Small intestine (tissue), 7 donors: ENCODE data around the gene CDH8. TPM values are rescaled to one million over a fixed set of nuclear protein-coding genes. Genes with fewer than 3 reads are reported as not detected.

ENCODE experiments used
- DNase-seq, 2 donors: peaks; one replicate each; pipeline versions ENCODE4 v3.0.0 to v3.0.0-alpha.2; 2013
- FAIRE-seq: peaks from 2 replicates; lab custom pipeline; 2012; peaks lifted over from hg19 to GRCh38; lab: Jason Lieb, UNC
- H3K27ac ChIP-seq, 3 donors: one replicate each; pipeline ENCODE4 v1.5.1; 2013; ENCODE audit warnings: low read length in 2 of 3, mild to moderate bottlenecking in 2 of 3, control low read depth in 1 of 3, inconsistent platforms in 1 of 3, low read depth in 1 of 3, moderate library complexity in 1 of 3
- H3K27me3 ChIP-seq, 3 donors: one replicate each; pipeline ENCODE4 v1.6.1; 2013; ENCODE audit warnings: low read length in 3 of 3, inconsistent platforms in 1 of 3; ENCODE audit not compliant: control insufficient read depth in 3 of 3, insufficient read depth in 3 of 3
- H3K36me3 ChIP-seq, 3 donors: one replicate each; pipeline ENCODE4 v1.6.1; 2013; ENCODE audit warnings: low read length in 3 of 3, inconsistent platforms in 1 of 3, low read depth in 1 of 3, mild to moderate bottlenecking in 1 of 3, moderate library complexity in 1 of 3; ENCODE audit not compliant: control insufficient read depth in 3 of 3, insufficient read depth in 2 of 3
- H3K4me1 ChIP-seq, 3 donors: one replicate each; pipeline ENCODE4 v1.6.1; 2013; ENCODE audit warnings: low read length in 2 of 3, inconsistent platforms in 1 of 3, low read depth in 1 of 3, mild to moderate bottlenecking in 1 of 3, moderate library complexity in 1 of 3; ENCODE audit not compliant: control insufficient read depth in 3 of 3, insufficient read depth in 2 of 3
- H3K4me3 ChIP-seq, 3 donors: one replicate each; pipeline ENCODE4 v1.5.1; 2013; ENCODE audit warnings: low read length in 3 of 3, control low read depth in 1 of 3, inconsistent platforms in 1 of 3, low read depth in 1 of 3, mild to moderate bottlenecking in 1 of 3, moderate library complexity in 1 of 3
- H3K9me3 ChIP-seq, 2 donors: one replicate each; pipeline ENCODE4 v1.6.1; 2013; ENCODE audit warnings: low read depth in 1 of 2, low read length in 1 of 2; ENCODE audit not compliant: control insufficient read depth in 2 of 2, insufficient read depth in 1 of 2
- WGBS, 3 donors: extraction: QIAGEN DNeasy Blood & Tissue Kit; methylation state at CpG; one replicate each; pipeline ENCODE4 v1.1.7; 2013; 5-methylcytosine and 5-hydroxymethylcytosine counted together
- polyA plus RNA-seq, 4 donors: library from polyadenylated mRNA; stranded (reverse) in 3 of 4; unstranded in 1 of 4; fragments of 200-250 nt in 3 of 4; fragments of 120-200 nt in 1 of 4; gene quantifications; one replicate each; pipeline versions ENCODE4 v1.2.1 to v1.2.3, GENCODE V29; 2013
- donor health status: healthy with polysubstance abuse.
- donor health status: control.
- donor health status: control.
- donor health status: Bipolar disorder and iron deficiency.
- donor health status: healthy.

Gene CDH8
- polyA plus RNA-seq, 4 donors: 1.1 TPM; not detected in 2

DNA sequence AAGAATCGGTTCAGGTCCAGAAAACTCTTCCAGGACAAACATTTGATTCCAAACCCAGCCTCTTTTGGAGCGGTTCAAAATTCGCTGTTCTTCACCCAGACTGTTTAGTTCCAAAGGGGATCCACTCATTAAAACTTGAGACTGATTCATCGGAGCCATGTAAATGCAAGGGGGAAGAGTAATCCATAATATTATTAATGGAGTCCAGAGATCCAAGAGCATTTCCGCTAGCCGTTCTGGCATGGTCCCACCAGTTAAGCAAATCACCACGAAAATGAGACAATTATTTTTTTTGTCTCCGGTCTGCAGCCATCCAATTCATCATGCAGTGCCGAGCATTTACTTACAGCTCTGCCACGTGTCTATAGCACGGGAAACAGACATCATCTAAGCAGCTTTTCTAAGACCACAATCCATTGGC is 15.1 kb downstream of the CDH8 start:
- Histone ChIP-seq H3K4me1 (no peaks in the 10 kb centered on the region), H3K27ac (no peak overlapping the region), H3K36me3 (no peaks in the 10 kb centered on the region), H3K4me3 (no peak overlapping the region), H3K27me3 (no peaks in the 10 kb centered on the region), H3K9me3 (no peaks in the 10 kb centered on the region)
- WGBS, 3 donors: 45 to 74% (median 65%) methylated on average over 11 of the region's 11 CpGs
- FAIRE-seq (no peak), DNase-seq (no peak)

DNA sequence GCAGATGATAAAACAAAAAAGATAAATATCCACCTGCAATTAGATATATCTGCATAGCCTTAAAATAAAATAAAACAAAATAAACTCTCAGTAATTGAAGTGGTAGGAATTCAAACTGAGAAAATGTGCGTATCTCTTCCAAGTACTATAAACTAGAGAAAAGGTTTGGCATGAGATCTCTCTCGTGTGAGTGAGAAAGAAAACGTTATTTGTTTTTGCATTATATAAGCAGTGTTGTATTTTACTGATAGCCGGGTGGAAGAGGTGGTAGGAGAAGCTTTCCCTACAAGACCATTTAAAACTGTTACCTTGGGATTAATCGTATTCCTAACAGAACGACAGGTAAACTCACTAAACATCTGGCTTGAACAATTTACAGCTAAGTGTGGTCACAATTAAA is 15.6 kb downstream of the CDH8 start:
- WGBS, 3 donors: 59 to 66% (median 60%) methylated on average over 6 of the region's 6 CpGs
- H3K4me1 ChIP-seq: no peaks in the 10 kb centered on the region
- H3K9me3 ChIP-seq: no peaks in the 10 kb centered on the region
- no peak for FAIRE-seq
- H3K36me3 ChIP-seq: no peaks in the 10 kb centered on the region
- no peak overlapping the region for H3K4me3 ChIP-seq
- no peak overlapping the region for H3K27ac ChIP-seq
- no peak for DNase-seq
- H3K27me3 ChIP-seq: no peaks in the 10 kb centered on the region

DNA sequence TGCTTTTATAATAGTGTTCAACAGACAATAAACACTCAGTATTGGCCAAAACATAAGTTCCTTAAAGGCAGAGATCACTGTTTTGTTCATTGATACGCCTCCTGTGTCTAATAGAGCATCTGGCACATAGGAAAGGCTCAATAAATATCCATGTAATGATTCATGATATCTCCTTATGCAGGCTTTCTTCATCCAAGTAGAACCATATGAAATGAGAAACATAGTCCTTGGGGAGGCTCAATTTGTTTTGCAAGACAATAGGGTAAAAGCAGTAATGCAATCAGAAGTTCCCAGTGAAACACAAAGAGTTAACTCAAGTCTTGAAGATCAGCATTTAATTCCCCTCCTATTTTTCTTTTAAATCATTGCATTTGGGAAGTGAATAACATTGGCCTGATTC is 16.4 kb downstream of the CDH8 start:
- no peaks in the 10 kb centered on the region for H3K9me3 ChIP-seq
- DNase-seq (no peak), FAIRE-seq (no peak)
- no peak overlapping the region for H3K4me3 ChIP-seq
- no peak overlapping the region for H3K27ac ChIP-seq
- 35 to 74% (median 53%) methylated on average over 1 of the region's 1 CpG for WGBS, 3 donors
- no peaks in the 10 kb centered on the region for H3K27me3 ChIP-seq
- no peaks in the 10 kb centered on the region for H3K36me3 ChIP-seq
- H3K4me1 ChIP-seq: no peaks in the 10 kb centered on the region

DNA sequence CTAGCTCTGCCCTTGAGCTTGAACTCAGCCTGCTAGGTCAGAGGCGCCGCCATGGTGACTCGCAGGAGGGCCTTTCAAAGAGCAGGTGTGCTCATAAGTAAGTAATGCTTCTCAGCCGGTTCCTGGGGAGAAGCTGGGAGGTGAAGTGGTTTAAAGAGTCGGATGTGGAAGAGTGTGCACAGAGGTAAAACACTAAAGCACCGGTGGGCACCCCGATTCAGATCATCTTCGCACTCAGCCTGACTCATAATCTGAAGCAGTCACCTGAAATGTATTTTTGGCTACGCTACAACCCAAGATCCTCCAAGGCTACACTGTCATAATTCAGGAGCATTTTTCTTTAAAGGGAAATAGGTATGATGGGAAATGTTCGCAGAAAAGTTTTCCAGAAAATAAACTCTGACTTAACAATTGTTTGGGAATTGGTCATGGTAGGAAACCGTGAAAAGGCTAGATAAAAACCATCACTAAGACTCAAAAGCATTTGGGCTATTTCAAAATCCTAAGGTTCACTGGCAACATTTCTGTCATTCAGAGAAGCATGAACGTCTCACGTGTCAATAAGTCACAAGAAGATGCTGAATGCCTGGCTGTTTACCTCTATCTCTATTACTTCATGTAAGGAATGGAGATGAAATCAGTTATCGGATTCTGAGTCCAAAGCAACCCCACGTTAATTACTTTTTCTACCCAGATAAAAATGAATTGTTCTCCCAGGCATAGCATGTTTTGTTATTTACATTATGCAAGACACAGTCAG is 17.8 kb downstream of the CDH8 start:
- Histone ChIP-seq H3K27me3 (no peaks in the 10 kb centered on the region), H3K36me3 (no peaks in the 10 kb centered on the region), H3K9me3 (no peaks in the 10 kb centered on the region), H3K27ac (no peak overlapping the region), H3K4me3 (no peak overlapping the region), H3K4me1 (no peaks in the 10 kb centered on the region)
- no peak for DNase-seq
- 78 to 85% (median 79%) methylated on average over 15 of the region's 15 CpGs for WGBS, 3 donors
- no peak for FAIRE-seq

DNA sequence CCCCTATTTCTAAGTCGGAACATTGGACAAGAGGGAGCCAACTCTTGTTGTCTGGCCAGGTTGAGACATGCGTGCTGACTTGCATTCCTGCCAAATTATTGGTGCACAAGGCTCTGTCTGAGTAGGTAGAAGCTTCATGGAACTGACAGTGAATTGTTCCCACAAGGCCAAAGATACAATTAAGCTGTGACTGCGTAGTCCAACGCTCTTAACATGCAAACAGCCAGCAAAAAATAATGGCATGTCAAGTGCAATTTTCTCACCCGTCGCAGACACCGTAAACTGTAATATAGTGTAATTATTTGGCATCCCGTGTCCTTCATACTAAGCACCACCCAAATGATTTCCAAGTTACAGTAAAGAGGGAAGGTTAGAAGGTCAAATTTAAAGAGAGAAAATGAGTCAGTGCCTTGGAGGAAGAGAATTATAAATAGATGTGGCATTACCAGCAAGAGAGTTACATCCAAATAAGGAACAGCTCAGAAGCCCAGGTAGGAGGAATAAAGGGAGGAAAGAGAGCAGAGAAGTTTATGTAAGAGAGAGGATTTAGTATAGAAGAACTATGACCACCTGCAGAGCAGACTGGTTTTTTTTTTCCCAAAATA is 21.8 kb downstream of the CDH8 start:
- Histone ChIP-seq H3K4me1 (no peaks in the 10 kb centered on the region), H3K27ac (no peak overlapping the region), H3K36me3 (no peaks in the 10 kb centered on the region), H3K27me3 (no peaks in the 10 kb centered on the region), H3K4me3 (no peak overlapping the region), H3K9me3 (peaks cover 0 to 2% of the 10 kb centered on the region in 2 donors)
- DNase-seq: no peak
- FAIRE-seq: no peak
- WGBS, 3 donors: 85 to 89% (median 88%) methylated on average over 8 of the region's 8 CpGs

DNA sequence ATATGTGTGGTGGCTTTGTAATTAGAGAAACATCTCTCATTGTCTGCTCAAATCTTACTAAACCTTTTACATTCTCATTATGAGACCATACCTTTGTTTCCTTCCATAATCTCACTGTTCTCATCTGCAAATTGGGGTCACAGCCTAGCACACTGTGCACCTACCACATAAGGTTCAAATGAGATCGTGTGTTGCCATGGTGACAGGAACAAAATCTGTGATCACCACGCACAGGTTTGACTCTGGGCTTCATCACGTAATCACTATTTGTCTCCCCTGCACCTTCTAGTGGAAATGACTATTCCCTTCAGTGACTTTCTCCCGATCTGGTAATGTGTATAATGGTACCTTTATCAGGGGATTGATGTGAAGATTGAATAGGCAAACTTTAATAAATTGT is 26.1 kb downstream of the CDH8 start:
- no peak overlapping the region for H3K27ac ChIP-seq
- DNase-seq (no peak), FAIRE-seq (no peak)
- WGBS, 3 donors: 68 to 83% (median 82%) methylated on average over 4 of the region's 4 CpGs
- H3K36me3 ChIP-seq: no peaks in the 10 kb centered on the region
- H3K9me3 ChIP-seq: peaks cover 0 to 2% of the 10 kb centered on the region in 2 donors
- H3K27me3 ChIP-seq: no peaks in the 10 kb centered on the region
- H3K4me3 ChIP-seq: no peak overlapping the region
- no peaks in the 10 kb centered on the region for H3K4me1 ChIP-seq

DNA sequence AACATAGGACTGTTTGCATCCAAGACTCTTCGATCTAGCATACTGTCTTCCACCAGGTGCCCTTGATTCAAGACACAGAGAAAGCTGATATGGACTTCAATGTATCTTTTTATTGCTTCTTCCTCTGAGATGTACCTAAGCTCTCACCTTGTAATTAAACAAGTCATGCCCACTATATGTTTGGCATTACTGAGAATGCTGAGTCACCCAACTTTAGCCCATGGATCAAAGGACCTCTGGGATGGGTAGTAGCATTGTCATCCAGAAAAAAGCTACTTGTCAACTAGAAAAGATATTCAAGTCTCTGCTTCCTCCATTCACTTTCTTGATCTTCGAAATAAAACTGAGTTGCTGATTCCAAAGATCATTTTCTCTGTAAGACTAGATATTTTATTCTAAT is 37.8 kb downstream of the CDH8 start:
- Histone ChIP-seq H3K4me3 (no peak overlapping the region), H3K27me3 (no peaks in the 10 kb centered on the region), H3K4me1 (no peaks in the 10 kb centered on the region), H3K27ac (no peak overlapping the region), H3K36me3 (no peaks in the 10 kb centered on the region), H3K9me3 (no peaks in the 10 kb centered on the region)
- no peak for DNase-seq
- 72 to 80% (median 76%) methylated on average over 2 of the region's 2 CpGs for WGBS, 3 donors
- no peak for FAIRE-seq

DNA sequence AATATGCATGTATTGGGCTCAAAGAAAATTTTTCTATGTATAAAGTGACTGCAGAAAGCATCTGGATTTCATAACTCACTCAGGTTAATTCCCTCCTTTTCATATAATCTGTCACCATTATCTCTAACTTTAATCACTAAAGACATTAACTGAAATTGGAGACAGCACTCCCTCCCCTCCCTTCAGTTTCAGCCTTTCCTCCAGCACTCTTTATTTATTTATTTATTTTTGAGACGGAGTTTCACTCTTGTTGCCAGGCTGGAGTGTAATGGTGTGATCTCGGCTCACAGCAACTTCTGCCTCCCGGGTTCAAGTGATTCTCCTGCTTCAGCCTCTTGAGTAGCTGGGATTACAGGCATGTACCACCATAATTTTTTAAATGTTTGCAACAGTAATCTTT is 43.1 kb downstream of the CDH8 start:
- Histone ChIP-seq H3K27ac (no peak overlapping the region), H3K9me3 (peaks cover 0 to 2% of the 10 kb centered on the region in 2 donors), H3K36me3 (no peaks in the 10 kb centered on the region), H3K4me1 (no peaks in the 10 kb centered on the region), H3K27me3 (no peaks in the 10 kb centered on the region), H3K4me3 (no peak overlapping the region)
- 44 to 54% (median 45%) methylated on average over 3 of the region's 3 CpGs for WGBS, 3 donors
- DNase-seq (no peak), FAIRE-seq (no peak)
